ENCODE measurements around the gene TPT1.
A peak's percentile ranks its signal among the peaks of the same experiment; 100 is the strongest.

Gene TPT1

DNA sequence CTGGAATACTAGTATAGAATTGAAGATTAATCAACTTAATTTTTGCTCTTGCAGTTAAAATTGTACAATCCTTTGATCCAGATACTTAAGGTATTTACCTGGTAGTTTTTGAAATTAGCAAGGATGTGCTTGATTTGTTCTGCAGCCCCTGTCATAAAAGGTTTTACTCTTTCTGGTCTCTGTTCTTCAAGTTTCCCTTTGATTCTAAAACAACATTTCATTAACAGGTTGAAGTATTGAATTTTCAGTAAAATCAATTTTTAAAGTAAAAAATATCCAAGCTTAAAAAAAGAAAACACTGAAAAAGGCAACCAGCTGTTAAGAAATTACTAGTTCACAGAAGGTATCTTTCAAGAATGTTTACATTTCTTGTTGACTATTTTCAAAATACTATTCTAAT is 1.6 kb downstream of the TPT1 start:
- no peak for DNase-seq (ENCODE audit: low read depth)
- H3K4me3 ChIP-seq (ENCODE audit: low read depth, low read length) = peak overlapping the region; percentile 98
- no peak for TF ChIP-seq MAX (IDR thresholded peaks at IDR 0.05; ENCODE audit: low read depth, low read length)
- no peak for TF ChIP-seq MYC (IDR thresholded peaks at IDR 0.05; ENCODE audit: low read depth, low read length)
- no peak for TF ChIP-seq POLR2A (IDR thresholded peaks at IDR 0.05; ENCODE audit: extremely low read depth, insufficient read length)
- TF ChIP-seq, protein P1, sequence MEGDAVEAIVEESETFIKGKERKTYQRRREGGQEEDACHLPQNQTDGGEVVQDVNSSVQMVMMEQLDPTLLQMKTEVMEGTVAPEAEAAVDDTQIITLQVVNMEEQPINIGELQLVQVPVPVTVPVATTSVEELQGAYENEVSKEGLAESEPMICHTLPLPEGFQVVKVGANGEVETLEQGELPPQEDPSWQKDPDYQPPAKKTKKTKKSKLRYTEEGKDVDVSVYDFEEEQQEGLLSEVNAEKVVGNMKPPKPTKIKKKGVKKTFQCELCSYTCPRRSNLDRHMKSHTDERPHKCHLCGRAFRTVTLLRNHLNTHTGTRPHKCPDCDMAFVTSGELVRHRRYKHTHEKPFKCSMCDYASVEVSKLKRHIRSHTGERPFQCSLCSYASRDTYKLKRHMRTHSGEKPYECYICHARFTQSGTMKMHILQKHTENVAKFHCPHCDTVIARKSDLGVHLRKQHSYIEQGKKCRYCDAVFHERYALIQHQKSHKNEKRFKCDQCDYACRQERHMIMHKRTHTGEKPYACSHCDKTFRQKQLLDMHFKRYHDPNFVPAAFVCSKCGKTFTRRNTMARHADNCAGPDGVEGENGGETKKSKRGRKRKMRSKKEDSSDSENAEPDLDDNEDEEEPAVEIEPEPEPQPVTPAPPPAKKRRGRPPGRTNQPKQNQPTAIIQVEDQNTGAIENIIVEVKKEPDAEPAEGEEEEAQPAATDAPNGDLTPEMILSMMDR (IDR thresholded peaks at IDR 0.05; ENCODE audit: low read depth, low read length) = no peak

GRCh38 chr13:45337803-45338202 is 3.2 kb downstream of the TPT1 start:
- H3K4me3 ChIP-seq (ENCODE audit: low read depth, low read length) = peak overlapping the region; percentile 98
- no peak for DNase-seq (ENCODE audit: low read depth)
- TF ChIP-seq, protein P1 (IDR thresholded peaks at IDR 0.05; ENCODE audit: low read depth, low read length) = no peak
- no peak for TF ChIP-seq MAX (IDR thresholded peaks at IDR 0.05; ENCODE audit: low read depth, low read length)
- TF ChIP-seq POLR2A (IDR thresholded peaks at IDR 0.05; ENCODE audit: extremely low read depth, insufficient read length) = no peak
- TF ChIP-seq MYC (IDR thresholded peaks at IDR 0.05; ENCODE audit: low read depth, low read length) = no peak

DNA sequence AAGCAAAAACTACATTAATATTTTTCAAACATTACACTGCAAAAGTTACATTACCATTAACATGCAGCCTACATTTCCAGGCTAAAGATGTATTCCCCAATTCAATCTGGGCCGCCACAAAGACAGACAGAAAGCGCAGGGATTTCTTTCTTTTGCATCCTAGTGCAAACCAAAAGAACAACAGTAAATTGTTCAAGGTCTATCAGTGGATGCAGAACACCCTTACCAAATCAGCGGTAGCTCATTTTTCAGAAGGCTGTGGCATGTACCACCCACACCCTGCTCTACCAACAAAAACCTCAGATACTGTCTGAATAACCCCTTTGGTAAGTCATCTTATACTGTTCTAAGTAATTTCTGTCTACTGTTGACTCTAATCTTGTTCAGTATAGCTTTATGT is 3.6 kb downstream of the TPT1 start:
- TF ChIP-seq POLR2A (IDR thresholded peaks at IDR 0.05; ENCODE audit: extremely low read depth, insufficient read length) (no peak), MYC (IDR thresholded peaks at IDR 0.05; ENCODE audit: low read depth, low read length) (no peak), MAX (IDR thresholded peaks at IDR 0.05; ENCODE audit: low read depth, low read length) (no peak)
- TF ChIP-seq, protein P1 (IDR thresholded peaks at IDR 0.05; ENCODE audit: low read depth, low read length) = no peak
- peak overlapping the region; percentile 98 for H3K4me3 ChIP-seq (ENCODE audit: low read depth, low read length)
- DNase-seq (ENCODE audit: low read depth) = no peak

GRCh38 chr13:45336025-45336800 is 4.8 kb downstream of the TPT1 start:
- H3K4me3 ChIP-seq (ENCODE audit: low read depth, low read length) = peak overlapping the region; percentile 98
- peak; percentile 25 for DNase-seq (ENCODE audit: low read depth)

DNA sequence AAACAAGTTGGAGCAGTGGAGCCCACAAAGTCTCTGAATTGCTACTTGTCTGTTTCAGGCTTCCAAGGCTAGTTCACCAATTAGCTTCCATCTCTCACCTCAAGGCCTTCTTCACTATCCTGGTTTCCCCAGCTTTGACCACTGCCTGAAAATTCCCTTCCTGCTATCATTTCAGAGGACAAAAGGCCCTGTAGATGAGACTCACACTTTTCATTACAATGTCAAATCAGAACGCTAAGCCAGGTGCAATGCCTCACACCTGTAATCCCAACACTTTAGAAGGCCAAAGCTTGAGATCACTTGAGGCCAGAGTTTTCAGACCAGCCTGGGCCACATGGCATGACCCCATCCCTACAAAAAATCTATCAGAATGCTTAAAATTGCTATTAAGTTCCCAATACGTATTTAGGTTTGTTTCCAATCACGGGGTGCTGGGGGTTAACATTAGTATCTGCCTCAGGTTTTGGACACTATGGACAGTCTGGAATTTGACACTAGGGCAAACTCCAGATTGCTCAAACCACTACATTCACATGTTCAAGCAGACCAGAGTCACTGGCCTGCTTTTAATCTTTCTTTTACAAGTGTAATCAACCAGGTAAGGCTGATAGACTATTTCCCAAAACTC is 5.5 kb downstream of the TPT1 start:
- TF ChIP-seq POLR2A (IDR thresholded peaks at IDR 0.05; ENCODE audit: extremely low read depth, insufficient read length) (peak; percentile 9), MYC (IDR thresholded peaks at IDR 0.05; ENCODE audit: low read depth, low read length) (0 out of 2 replicates have a peak, but pooled peaks have one; percentile 9), MAX (IDR thresholded peaks at IDR 0.05; ENCODE audit: low read depth, low read length) (no peak)
- TF ChIP-seq, protein P1 (IDR thresholded peaks at IDR 0.05; ENCODE audit: low read depth, low read length) = no peak
- peak; percentile 42 for DNase-seq (ENCODE audit: low read depth)

More at GRCh38 chr13:45336025-45336800, 4.8 kb downstream of the TPT1 start:
- peak; percentile 3 for TF ChIP-seq POLR2A (IDR thresholded peaks at IDR 0.05; ENCODE audit: extremely low read depth, insufficient read length)
- TF ChIP-seq, protein P1 (IDR thresholded peaks at IDR 0.05; ENCODE audit: low read depth, low read length) = no peak

More for the DNA sequence above, 5.5 kb downstream of the TPT1 start:
- peak overlapping the region; percentile 98 for H3K4me3 ChIP-seq (ENCODE audit: low read depth, low read length)
